Epithelial cell of proximal tubule (primary cell): ENCODE measurements around the gene GIT1. TPM values are rescaled to one million over a fixed set of nuclear protein-coding genes. Genes with fewer than 3 reads are reported as not detected.

Source experiments
- DNase-seq: peaks from one replicate; pipeline ENCODE4 v3.0.0-alpha.2; 2011; ENCODE audit warnings: low read depth
- H3K4me3 ChIP-seq: 2 replicates; pipeline ENCODE4 v1.5.1; 2011; ENCODE audit warnings: low read depth, mild to moderate bottlenecking, low read length
- CTCF ChIP-seq: conservative IDR thresholded peaks from 2 replicates; pipeline ENCODE4 v1.5.1; 2012; ENCODE audit warnings: low read depth, mild to moderate bottlenecking, low read length
- total RNA-seq: library from RNA; depleted of rRNA; stranded (reverse); fragments of >200 nt; gene quantifications from 2 replicates; pipeline ENCODE4 v1.2.3, GENCODE V29; 2015

GIT1 gene
- total RNA-seq, 1 donor from 2014 or later: 74.3 TPM

- H3K4me3 ChIP-seq: no peak overlapping the region
- DNase-seq: no peak
- no peak for TF ChIP-seq CTCF
These were observed 35.7 kb upstream of the GIT1 start for GRCh38 chr17:29625037-29625750.

DNA sequence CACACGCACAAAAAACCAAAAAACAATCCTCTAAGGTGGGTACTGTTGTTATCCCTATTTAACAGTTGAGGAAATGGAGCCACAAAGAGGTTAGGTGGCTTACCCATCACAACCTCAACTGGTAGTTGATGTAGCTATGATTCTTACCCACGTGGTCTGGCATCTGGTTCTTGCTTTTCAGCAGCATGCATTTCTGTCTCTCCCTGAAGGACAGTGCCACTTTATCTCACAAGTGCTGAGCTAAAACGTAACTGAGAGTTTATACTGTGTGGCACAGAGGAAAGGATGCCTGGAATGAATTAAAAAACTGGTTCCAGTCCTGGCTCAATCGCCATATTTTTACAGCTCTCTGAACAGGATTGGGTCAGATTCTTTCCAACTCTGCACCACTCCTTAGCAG is 35.1 kb upstream of the GIT1 start:
- no peak for DNase-seq
- no peak overlapping the region for H3K4me3 ChIP-seq
- TF ChIP-seq CTCF: no peak

DNA sequence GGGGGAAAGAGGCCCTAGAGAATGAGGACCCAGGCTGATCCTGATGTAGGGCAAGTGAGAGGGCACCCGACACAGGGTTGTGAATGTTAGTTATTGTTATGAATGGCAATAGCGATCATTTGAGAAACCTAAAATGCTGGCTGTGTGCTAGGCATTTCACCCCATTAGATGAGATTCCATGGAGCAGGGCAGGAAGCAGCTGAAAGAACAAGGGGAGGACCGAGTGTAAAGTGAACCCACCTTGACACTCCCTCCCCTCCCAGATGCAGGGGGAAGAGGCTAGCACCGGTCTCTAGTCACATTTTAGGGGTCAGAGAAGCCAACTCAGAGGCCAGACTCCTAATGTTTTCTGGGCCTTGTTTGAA is 33.8 kb upstream of the GIT1 start:
- DNase-seq: no peak
- TF ChIP-seq CTCF: no peak
- H3K4me3 ChIP-seq: peak overlapping the region; percentile 85

GRCh38 chr17:29622337-29623282 is 33.2 kb upstream of the GIT1 start, which contains the start of gene CORO6:
Gene CORO6, minus strand, starts transcription at chr17:29622912. Its CDS starts 1,491 bp downstream, at chr17:29621421.
- no peak for DNase-seq
- TF ChIP-seq CTCF: no peak
- H3K4me3 ChIP-seq: peak within 1 kb of the TSS; percentile 85

DNA sequence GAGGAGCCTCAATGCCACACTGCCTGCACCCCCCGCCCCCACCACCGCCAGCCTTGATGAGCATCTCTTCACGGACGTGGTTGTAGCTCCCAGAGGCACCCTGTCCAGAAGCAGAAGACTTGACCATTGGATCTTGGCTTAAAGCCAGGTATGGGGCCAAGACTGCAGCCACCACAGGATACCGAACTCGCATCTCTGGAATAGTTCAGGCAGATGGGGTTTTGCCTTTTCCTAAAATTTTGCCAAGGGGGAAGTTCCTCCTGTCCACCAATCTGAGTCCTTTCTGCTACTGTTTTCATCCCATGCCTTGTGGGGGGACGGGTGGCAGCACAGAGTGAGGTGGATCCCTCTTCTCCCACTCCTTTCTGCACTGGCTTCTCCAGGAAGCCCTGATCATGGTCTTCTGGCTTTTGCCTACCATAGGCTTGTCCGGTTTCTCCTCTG is 32.3 kb upstream of the GIT1 start:
- DNase-seq: no peak
- no peak for TF ChIP-seq CTCF
- H3K4me3 ChIP-seq: peak overlapping the region; percentile 85

DNA sequence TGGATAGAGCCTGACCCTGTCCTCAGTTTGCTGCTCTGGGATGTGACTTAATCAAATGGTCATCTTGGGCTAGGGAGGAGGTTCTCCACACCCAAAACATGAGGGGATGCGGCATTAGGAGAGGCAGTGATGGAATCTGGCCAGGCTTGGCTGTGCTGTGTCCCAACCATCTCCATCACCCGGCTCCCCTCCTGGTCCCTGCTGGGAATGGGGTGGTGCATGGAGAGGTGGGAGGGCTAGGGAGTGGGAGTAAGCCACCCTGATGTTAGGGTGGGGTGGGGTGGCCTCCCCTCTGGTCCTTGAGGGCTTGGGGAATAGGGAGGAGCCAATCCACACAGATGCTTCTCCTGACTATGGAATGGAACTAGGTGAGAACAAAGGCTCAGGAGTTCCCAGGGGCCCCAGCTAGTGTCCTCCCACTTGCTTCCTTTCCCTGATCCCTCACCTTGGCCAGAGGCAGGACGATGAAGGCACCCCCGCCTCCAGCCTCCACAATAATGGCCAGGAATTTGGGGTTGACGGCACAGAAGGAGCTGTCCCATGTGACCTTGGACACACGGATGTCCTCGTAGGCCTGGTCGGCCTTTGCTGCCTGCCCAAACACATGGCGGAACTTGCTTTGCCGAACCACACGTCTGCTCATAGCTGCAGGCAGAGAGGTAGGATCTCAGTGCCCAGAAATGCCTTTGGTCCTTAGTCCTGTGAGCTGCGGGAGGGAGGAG is 31.5 kb upstream of the GIT1 start:
- no peak for TF ChIP-seq CTCF
- DNase-seq: no peak
- H3K4me3 ChIP-seq: no peak overlapping the region
